Erythroblast (primary cell): ENCODE results near the gene MARK1.
A peak's percentile ranks its signal among the peaks of the same experiment; 100 is the strongest.

Source experiments
- DNase-seq, 2 experiments: peaks; one replicate each; lab custom pipeline; 2025; lab: John Stamatoyannopoulos, UW
- GATA1 ChIP-seq: IDR thresholded peaks from 2 replicates; pipeline ENCODE4 v1.6.1; 2011; ENCODE audit warnings: low read depth, mild to moderate bottlenecking, control low read depth, low read length, moderate library complexity
- POLR2A ChIP-seq: IDR thresholded peaks from 2 replicates; pipeline ENCODE4 v1.6.1; 2011; ENCODE audit warnings: mild to moderate bottlenecking, low read length

MARK1 gene

DNA sequence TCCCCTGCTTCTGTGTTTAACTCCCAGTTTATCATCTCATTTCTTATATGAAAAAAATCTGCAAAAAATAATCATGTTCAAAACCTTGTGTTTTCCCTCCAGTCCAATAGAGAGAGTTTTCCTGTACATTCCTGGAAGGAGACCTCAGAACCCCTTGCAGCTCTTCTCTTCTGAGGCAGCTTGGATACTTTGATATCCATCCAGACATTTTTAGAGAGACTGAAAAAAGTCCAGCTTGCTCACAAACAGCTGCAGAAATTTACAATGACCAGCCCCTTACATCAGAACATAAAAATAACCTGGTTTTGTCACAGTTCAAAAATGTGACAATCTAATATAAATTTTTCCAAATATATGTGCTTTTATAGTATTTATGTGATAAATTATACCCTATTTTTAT lies 88.9 kb downstream of the MARK1 start:
- TF ChIP-seq POLR2A (no peak), GATA1 (no peak)
- no peak for DNase-seq

DNA sequence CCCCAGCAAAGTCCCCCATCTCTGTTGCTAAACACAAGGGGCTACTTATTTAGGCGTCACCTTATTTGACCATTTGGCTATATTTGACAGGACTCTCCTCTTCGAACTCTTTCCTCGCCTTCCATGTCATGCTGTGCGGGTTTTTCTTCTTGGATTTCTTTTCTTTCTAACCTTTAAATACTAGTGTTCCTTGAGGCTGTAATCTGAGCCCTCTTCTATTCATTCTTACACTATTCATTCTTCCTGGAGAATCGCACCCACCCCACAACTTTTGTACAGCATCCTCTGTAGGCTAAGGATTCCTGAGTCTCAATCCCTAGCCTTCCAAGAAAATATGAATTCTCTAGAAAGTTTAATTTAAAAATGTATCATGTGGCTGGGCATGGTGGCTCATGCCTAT lies 100.5 kb downstream of the MARK1 start:
- TF ChIP-seq POLR2A, result no peak
- no peak for TF ChIP-seq GATA1
- DNase-seq, result no peak

DNA sequence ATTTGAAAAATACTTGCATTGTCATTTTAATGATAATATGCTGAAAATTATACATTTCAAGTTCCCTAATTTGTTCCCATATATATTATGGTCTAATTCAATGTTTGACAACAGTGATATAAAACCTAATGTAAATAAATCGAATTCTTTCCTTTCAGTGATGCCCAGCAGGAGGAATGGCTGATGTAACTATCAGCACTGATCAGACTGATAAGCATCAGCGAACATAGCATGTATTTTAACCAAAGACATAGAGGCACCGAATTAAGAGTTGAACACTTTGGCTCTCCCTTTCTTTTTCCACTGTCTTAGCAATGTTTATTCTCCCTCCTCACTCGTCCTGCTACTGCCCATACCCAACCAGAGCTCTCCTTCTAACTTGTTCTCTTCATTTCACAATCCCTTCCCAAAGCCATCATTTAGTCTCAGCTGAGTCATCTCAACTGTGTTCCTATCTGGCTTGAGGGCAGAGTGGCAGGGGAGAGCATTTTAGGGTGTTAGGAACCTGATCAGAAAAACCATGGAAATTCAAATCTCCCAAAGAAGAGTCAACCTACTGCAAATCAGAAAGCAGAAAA lies 103.4 kb downstream of the MARK1 start:
- TF ChIP-seq GATA1 (no peak), POLR2A (no peak)

DNA sequence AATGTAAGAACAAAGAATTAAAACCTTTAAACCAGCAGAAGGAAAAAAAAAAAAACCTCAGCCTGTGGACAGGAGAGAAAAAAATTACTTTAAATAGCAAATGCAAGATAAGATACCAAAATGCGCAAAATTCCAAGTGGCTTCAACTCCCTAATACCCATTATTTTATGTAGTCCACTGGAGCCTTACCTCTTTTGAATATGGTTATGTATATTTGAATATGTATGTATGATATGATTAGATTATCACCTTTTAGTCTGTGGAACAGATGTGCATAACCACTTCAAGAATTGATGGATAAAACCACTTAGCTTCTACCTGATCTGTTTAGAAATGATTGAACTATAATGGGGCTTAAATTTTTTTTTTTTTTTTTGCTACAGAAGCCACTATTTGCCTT lies 109.8 kb downstream of the MARK1 start:
- TF ChIP-seq POLR2A (no peak), GATA1 (no peak)
- no peak for DNase-seq

More for the DNA sequence above, 103.4 kb downstream of the MARK1 start:
- no peak for DNase-seq

DNA sequence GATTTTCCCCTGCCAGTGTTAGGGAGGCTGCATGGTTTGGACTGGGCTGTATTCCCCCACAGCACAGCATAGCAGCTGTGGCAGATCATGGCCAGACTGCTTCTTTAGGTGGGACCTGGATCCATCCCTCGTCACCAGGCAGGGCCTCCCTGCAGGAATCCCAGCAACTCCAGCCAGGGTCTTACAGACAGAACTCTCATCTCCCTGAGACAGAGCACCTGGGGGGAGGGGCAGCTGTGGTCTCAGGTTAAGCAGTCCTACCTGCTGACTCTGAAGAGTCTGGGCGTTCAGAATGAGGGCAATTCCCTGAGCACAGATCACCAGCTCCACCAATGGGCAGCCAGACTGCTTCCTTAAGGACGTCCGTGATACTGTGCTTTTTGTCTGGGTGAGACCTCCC lies 114.3 kb downstream of the MARK1 start:
- no peak for TF ChIP-seq POLR2A
- no peak for TF ChIP-seq GATA1
- no peak for DNase-seq

DNA sequence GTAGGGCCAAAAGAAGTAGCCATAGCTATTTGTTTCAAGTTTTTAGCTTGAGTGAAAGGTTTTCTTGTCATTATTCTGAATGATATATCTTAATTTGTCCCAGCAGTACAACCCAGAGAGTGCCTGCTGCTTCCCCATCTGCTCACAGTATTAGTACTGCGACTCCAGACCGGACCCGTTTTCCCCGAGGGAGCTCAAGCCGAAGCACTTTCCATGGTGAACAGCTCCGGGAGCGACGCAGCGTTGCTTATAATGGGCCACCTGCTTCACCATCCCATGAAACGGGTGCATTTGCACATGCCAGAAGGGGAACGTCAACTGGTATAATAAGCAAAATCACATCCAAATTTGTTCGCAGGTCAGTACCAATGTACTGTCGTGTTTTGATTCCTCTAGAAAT lies 125.1 kb downstream of the MARK1 start:
- DNase-seq, result no peak
- TF ChIP-seq GATA1 (no peak), POLR2A (no peak)

DNA sequence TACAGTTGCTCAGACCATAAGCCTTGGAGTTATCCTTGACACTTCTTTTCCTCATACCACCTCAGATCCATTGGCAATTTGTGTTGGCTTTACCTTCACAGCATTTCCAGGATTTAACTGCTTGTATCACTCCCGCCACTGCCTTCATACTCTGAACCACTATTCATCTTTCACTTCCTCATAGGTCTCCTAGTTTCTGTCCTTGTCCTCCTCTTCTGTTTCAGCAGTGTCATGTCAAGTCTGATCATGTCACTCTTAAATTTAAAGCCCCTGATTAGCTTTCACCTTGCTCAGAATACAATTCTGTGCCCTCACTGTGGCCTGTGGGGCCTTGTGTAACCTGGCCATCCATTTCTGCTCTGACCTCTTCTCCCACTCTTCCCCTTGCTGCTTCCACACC lies 127.6 kb downstream of the MARK1 start:
- DNase-seq, result no peak
- TF ChIP-seq GATA1 (no peak), POLR2A (no peak)

DNA sequence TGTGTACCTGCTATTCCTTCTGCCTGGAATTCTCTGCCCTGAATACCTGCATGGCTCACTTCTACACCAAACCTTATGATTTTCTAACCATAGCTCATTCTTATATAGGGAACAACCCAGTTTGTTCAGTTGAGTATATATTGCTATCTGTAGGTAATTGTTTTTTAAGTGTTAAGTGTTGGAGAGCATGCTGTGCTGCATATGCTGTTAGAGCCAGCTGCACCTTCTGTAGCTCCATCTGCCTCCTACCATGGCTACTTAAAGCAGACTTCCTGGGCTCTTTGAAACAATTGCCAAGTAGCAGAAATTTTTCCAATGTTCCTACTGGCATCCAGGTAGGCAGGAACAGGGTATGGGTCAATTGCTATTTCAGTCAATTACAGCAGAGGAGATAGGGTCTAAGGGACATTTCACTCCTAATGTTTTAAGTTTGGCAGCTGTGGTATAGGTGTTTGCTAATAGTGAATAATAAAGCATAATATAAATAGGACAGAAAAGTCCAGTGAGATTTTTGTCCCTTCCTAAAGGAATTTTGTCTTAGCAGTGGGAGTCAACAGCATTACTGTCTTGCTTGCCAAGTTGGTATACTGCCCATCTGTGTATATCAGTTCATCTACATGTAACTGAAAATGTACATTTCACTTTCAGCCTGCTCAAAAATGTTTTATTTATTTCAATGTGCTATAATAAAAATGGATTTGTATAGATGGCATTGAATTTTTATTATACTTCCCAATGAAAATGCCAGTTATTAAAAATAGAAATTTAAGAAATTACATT lies 128.2 kb downstream of the MARK1 start:
- DNase-seq, result no peak
- TF ChIP-seq POLR2A (no peak), GATA1 (no peak)

DNA sequence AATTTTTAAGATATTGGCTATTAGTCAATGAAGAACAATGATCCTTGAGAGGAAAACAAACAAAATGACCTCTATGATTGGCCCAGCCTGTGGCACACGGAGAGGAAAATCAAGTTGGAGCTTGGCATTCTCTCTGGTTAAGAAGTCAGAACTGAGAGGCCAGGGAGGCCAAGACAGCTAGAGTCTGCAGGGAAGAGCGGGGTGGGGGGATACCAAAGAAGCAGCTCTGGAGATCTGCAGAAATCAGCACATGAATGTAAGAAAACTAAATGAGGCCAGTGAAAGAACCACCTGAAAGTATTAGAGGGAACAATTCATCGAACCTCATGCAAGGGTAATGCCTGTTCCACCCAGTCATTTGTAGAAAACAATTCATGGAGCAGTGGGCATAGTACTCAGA lies 138.4 kb downstream of the MARK1 start:
- DNase-seq, result no peak
- TF ChIP-seq POLR2A, result no peak
- TF ChIP-seq GATA1, result no peak

DNA sequence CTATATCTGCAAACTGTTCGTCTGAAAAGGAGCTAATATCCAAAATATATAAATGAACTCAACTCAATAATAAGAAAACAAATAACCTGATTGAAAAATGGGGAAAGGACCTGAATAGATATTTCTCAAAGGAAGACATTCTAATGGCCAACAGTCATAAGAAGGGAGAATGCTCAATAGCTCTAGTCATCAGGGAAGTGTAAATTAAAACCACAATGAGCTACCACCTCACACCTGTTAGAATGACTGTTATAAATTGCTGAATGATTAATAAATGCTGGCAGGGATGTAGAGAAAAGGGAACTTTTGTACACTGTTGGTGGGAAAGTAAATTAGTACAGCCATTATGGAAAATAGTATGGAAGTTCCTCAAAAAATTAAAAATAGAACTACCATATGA lies 141.1 kb downstream of the MARK1 start:
- no peak for DNase-seq
- TF ChIP-seq POLR2A (no peak), GATA1 (no peak)

DNA sequence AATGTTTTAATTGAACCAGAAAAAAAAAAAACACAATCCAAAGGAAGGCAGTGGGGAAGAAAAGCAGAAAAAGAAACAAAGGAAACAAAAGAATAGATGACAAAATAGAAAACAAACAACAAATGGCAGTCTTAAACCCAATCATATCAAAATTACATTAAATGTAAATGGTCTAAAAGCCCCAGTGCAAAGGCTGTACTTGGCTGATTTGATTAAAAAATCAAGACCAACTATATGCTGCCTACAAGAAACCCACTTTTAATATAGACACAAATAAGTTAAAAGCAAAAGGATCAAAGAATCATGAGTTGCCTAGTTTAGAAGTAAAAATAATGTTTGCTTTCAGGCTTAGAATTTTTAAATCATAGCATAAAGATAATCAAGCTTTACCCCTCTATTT lies 142.4 kb downstream of the MARK1 start:
- TF ChIP-seq GATA1, result no peak
- no peak for TF ChIP-seq POLR2A

DNA sequence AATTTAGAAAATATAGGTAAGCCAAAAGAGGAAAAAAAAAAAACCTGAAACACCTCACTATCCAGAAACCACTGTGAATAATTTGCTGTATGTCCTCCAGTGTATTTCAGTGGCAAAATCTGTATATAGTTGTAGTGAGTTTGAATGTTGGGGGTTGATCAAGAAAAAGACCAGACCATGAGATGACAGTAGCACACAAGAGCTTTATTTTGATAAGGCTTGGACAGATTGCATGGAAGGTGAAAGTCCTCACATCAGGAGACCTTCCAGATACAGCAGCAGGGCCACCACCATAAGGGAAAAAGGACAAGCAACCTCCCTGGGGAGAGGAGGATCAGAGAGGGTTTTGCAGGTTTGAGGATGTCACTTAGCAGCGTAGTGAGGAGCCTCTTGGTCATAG lies 146.0 kb downstream of the MARK1 start:
- TF ChIP-seq POLR2A, result no peak
- no peak for TF ChIP-seq GATA1
- DNase-seq, result no peak

More for the DNA sequence above, 142.4 kb downstream of the MARK1 start:
- no peak for DNase-seq

DNA sequence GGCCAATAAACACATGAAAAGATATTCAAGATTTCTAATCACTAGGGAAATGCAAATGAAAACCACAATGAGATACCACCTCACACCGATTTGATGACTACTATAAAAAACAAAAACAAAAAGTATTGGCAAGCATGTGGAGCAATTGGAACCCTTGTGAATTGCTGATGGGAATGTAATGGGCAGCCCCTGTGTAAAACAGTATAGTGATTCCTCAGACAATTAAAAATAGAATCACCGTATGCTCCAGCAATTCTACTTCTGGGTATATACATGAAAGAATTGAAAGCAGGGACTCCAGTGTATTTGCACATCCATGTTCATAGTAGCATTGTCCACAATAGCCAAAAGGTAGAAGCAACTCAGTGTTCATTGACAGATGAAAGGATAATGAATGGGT lies 149.3 kb downstream of the MARK1 start:
- TF ChIP-seq POLR2A (no peak), GATA1 (no peak)
- DNase-seq, result no peak

DNA sequence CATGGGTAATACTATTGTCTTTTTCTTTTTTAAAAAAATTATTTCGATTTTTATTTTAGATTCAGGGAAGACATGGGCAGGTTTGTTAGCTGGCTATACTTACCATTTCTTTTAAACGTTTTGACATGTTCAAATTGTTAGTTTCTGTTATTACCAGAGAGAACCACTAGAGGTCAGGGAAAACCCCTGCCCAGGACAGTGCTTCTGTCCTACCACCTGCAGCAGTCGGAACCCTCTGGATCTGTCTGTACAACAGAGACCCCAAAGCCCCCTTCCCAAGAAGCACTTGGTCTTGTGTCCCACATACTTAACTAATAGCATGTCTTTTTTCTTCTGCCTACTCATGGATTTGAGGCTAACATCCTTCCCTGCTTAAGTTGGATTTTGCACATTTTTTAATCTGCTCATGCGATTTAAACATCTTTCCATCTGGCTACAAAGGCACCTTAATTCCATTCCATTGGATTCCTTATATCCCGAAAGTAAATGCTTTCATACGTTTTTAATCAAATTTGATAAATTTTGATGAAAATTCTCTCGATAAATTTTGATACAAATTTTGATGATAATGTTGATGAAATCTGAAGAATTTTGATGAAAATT lies 152.2 kb downstream of the MARK1 start:
- DNase-seq, result peak; percentile 20 to 43

More for the DNA sequence above, 152.2 kb downstream of the MARK1 start:
- TF ChIP-seq POLR2A (no peak), GATA1 (no peak)
